ENCODE measurements around the gene QPCT. TPM values are rescaled to one million over a fixed set of nuclear protein-coding genes. Genes with fewer than 3 reads are reported as not detected.

The QPCT gene
- 3.8 and 35.0 TPM in 2 replicates for total RNA-seq

DNA sequence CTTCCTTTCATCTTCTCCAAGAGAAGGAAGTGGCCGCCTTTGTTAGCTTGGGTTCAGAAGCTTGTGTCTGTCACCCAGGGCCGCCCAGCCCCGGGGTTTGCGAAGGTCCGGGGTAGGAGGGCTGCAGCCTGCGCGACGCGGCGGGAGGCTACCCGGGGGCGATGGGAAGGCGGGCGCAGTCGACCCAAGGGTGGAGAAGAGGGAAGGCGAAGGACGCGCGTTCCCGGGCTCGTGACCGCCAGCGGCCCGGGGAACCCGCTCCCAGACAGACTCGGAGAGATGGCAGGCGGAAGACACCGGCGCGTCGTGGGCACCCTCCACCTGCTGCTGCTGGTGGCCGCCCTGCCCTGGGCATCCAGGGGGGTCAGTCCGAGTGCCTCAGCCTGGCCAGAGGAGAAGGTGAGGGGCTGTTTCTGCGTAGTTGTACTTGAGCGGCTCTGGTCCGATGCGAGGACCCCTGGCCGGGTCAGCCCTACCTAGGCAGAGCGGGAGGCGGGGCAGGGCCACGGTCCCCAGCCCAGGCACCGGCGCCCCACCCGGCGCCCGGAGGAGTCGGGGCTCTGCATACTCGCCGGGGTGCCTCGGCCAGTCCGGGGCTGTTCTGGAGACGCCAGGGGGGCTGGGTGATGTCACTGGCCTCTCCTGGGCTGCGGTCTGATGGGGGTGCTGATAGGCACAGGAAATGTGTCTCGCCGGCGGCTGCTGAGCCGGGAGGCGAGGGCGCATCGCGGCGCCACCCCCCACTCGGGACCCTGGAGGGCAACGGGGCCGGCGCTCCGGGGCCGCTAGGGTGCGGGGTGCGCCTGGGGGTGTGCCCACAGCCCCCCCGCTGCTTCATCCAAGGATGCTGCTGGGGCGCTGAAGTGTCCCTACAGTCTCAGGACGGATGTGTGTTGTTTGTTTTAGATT lies at the start of gene QPCT:
QPCT (plus strand) TSS at position 178 of the 909 bp plus-strand sequence; CDS start at position 280, 102 bp downstream.

DNA sequence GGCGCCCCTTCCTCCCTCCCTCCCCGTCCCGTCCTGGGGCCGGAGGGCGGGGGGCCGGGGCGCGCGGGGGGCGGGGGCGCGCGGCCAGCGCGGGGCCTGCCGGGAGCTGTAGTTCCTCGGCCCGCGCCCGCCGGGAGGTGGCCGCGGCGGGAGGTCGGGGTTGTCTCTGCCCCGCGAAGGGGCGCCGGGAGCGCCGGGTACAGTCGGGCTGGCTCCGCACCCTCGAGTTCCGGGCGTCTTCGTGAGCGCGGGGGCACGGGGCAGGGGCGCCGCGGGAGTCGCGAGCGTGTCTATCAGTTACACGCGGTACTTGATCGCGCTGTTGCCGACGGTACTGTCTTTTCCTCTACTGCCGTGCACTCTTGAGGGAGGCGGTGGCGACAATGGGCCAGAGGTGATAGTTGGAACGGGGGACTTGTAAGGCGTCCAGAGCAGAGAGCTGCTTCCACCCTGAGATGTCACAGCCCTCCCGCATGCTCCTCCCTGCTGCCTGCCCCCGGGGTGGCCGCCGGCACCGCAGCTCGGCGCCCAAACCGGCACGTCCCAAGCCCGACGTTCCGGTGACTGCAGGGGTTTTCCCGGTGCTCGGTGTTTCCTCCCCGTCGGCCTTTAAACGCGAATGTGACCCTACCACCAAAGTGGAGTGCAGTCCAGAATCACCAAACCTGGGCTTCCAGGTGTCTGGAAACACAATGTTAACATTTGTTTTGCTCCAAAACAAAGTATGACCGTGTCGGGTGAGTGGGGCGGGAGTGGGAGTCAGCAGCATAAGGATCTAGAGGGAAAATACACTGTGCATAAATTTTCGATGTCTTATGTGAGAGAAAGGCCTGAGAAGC lies 19.4 kb upstream of the QPCT start, which contains the start of gene PRKD3:
PRKD3 (minus strand) TSS at position 48 of the 839 bp plus-strand sequence. CDS start 8,309 bp downstream, outside the sequence.

Other genes with a start within 250 kb of the QPCT start
- 25.1 and 37.0 TPM in 2 replicates for gene EIF2AK2, start 187.7 kb upstream of the QPCT start, total RNA-seq
- not detected in 2 replicates for gene SULT6B1, start 156.0 kb upstream of the QPCT start, total RNA-seq
- 13.0 and 13.8 TPM in 2 replicates for gene CEBPZOS, start 148.1 kb upstream of the QPCT start, total RNA-seq
- 58.3 and 83.4 TPM in 2 replicates for gene CEBPZ, start 113.0 kb upstream of the QPCT start, total RNA-seq
- gene NDUFAF7, start 113.0 kb upstream of the QPCT start, total RNA-seq, result 12.3 and 18.6 TPM in 2 replicates
- 53.7 and 58.1 TPM in 2 replicates for gene PRKD3, start 19.8 kb upstream of the QPCT start, total RNA-seq

All from regular cardiac myocyte (primary cell).